WTC11 (cell line): ENCODE data around the gene LPGAT1. TPM values are rescaled to one million over a fixed set of nuclear protein-coding genes. Genes with fewer than 3 reads are reported as not detected.

Experiments used
- ATAC-seq: fragments of 200-7000 bp; cut with Tn5 transposase; 2 replicates; pipeline ENCODE4 v1.10.0; 2021; ENCODE audit warnings: mild to moderate bottlenecking, moderate library complexity
- CTCF ChIA-PET: fragments of 300-600 bp; sonication (Branson Sonifier 250); formaldehyde crosslinking; loops from one replicate; lab custom pipeline; 2021; ENCODE audit warnings: antibody characterized with exemption; lab: Charles Lee
- POLR2A ChIA-PET: fragments of 350-600 bp; sonication (Branson Sonifier 250); formaldehyde crosslinking; loops from one replicate; lab custom pipeline; 2021; ENCODE audit warnings: antibody characterized with exemption; lab: Charles Lee
- DNase-seq: peaks from one replicate; pipeline ENCODE4 v3.0.0; 2021; ENCODE audit warnings: low spot score
- H3K27ac Mint-ChIP-seq: 2 replicates; pipeline ENCODE4 v1.8.0; 2021; ENCODE audit warnings: mixed read lengths
- H3K27me3 Mint-ChIP-seq: 2 replicates; pipeline ENCODE4 v1.8.0; 2021; ENCODE audit warnings: low read depth, mild to moderate bottlenecking, moderate library complexity, mixed read lengths
- H3K36me3 Mint-ChIP-seq: 2 replicates; pipeline ENCODE4 v1.8.0; 2021; ENCODE audit warnings: mixed read lengths
- H3K4me1 Mint-ChIP-seq: 2 replicates; pipeline ENCODE4 v1.8.0; 2022; ENCODE audit warnings: mixed read lengths
- H3K4me3 Mint-ChIP-seq: 2 replicates; pipeline ENCODE4 v1.8.0; 2021; ENCODE audit warnings: mild to moderate bottlenecking, moderate library complexity, mixed read lengths
- H3K9me3 Mint-ChIP-seq: 2 replicates; pipeline ENCODE4 v1.8.0; 2021; ENCODE audit warnings: mixed read lengths
- CREM ChIP-seq: sonication (generic); formaldehyde crosslinking; IDR thresholded peaks from 2 replicates; pipeline ENCODE4 v1.8.1; 2022; ENCODE audit warnings: mild to moderate bottlenecking, missing genetic modification reagents, moderate library complexity
- EMX1 ChIP-seq: fragments of 250-450 bp; sonication (Bioruptor Pico); IDR thresholded peaks from 2 replicates; pipeline ENCODE4 v1.8.0; 2021; ENCODE audit warnings: mild to moderate bottlenecking
- ESRRA ChIP-seq: sonication (generic); formaldehyde crosslinking; IDR thresholded peaks from 2 replicates; pipeline ENCODE4 v1.8.1; 2022; ENCODE audit warnings: mild to moderate bottlenecking, missing genetic modification reagents, borderline replicate concordance
- ETV6 ChIP-seq: sonication (generic); formaldehyde crosslinking; IDR thresholded peaks from 2 replicates; pipeline ENCODE4 v1.8.1; 2022; ENCODE audit warnings: mild to moderate bottlenecking, missing genetic modification reagents
- FOXJ3 ChIP-seq: sonication (generic); formaldehyde crosslinking; IDR thresholded peaks from 2 replicates; pipeline ENCODE4 v1.9.0; 2021; ENCODE audit warnings: missing genetic modification reagents, mild to moderate bottlenecking, borderline replicate concordance
- GABPB1 ChIP-seq: sonication (generic); formaldehyde crosslinking; IDR thresholded peaks from 2 replicates; pipeline ENCODE4 v1.8.1; 2023; ENCODE audit warnings: mild to moderate bottlenecking, missing genetic modification reagents
- MYBL2 ChIP-seq: sonication (generic); formaldehyde crosslinking; IDR thresholded peaks from 2 replicates; pipeline ENCODE4 v1.8.1; 2023; ENCODE audit warnings: mild to moderate bottlenecking, moderate library complexity, missing genetic modification reagents
- NFE2L1 ChIP-seq: sonication (generic); formaldehyde crosslinking; IDR thresholded peaks from 2 replicates; pipeline ENCODE4 v1.8.1; 2023; ENCODE audit warnings: missing genetic modification reagents
- PRRX2 ChIP-seq: fragments of 250-450 bp; sonication (Bioruptor Pico); IDR thresholded peaks from 2 replicates; pipeline ENCODE4 v1.8.0; 2021; ENCODE audit warnings: mild to moderate bottlenecking
- ZNF219 ChIP-seq: sonication (generic); formaldehyde crosslinking; IDR thresholded peaks from 2 replicates; pipeline ENCODE4 v1.8.0; 2023; ENCODE audit warnings: missing genetic modification reagents, mild to moderate bottlenecking, borderline replicate concordance
- total RNA-seq: library from RNA; stranded (reverse); gene quantifications from 3 replicates; pipeline ENCODE4 v1.2.3, GENCODE V29; 2021
- TF ChIP-seq, protein P1 (sequence below): fragments of 250-450 bp; sonication (Bioruptor Pico); IDR thresholded peaks from 2 replicates; pipeline ENCODE4 v1.9.0; 2021; ENCODE audit warnings: mild to moderate bottlenecking
- TF ChIP-seq, protein P2 (sequence below): sonication (generic); formaldehyde crosslinking; IDR thresholded peaks from 2 replicates; pipeline ENCODE4 v1.8.0; 2022; ENCODE audit warnings: mild to moderate bottlenecking, missing genetic modification reagents
- TF ChIP-seq, protein P3 (sequence below): sonication (generic); formaldehyde crosslinking; IDR thresholded peaks from 2 replicates; pipeline ENCODE4 v1.8.0; 2022; ENCODE audit warnings: mild to moderate bottlenecking, missing genetic modification reagents
- TF ChIP-seq, protein P4 (sequence below): sonication (generic); formaldehyde crosslinking; IDR thresholded peaks from 2 replicates; pipeline ENCODE4 v1.8.0; 2023; ENCODE audit warnings: missing genetic modification reagents, mild to moderate bottlenecking, borderline replicate concordance
- TF ChIP-seq, protein P5 (sequence below): sonication (generic); formaldehyde crosslinking; IDR thresholded peaks from 2 replicates; pipeline ENCODE4 v1.8.1; 2023; ENCODE audit warnings: mild to moderate bottlenecking, missing genetic modification reagents, moderate library complexity
- TF ChIP-seq, protein P6 (sequence below): sonication (generic); formaldehyde crosslinking; IDR thresholded peaks from 2 replicates; pipeline ENCODE4 v1.8.0; 2022; ENCODE audit warnings: missing genetic modification reagents
- TF ChIP-seq, protein P7 (sequence below): fragments of 250-450 bp; sonication (Bioruptor Pico); conservative IDR thresholded peaks from 2 replicates; pipeline ENCODE4 v1.9.0; 2021; ENCODE audit warnings: mild to moderate bottlenecking

Gene LPGAT1
- total RNA-seq, 1 experiment from 2014 or later: 15.1 TPM

DNA sequence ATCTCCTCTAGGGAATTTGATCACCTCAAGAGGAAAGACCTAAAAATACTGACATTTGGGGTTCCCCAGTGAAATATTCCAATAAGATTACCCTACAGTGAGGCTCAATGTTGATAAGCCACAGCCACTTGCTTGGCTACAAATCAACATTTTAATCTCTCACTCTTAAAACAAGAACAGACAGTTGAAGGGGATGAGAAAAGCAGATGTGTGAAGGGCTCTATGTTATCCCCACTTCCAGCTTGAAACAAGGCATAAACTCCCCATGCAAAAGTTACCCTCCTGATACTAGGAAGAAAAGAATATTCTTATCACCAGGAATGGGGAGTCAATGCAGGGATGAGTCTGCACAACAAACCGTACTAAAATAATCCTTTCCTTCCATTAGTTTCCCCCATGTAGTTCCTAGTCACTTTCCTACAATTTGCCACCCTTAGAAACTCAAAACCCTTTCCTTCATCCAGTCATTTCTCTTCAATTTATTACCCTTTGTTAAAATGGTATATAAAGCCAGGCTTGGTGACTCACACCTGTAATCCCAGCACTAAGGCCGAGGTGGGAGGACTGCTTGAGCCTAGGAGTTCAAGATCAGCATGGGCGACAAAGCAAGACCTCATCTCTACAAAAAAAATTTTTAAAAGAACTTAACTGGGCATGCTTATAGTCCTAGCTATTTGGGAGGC is 29.5 kb downstream of the LPGAT1 start (continued):
- TF ChIP-seq, protein P1, sequence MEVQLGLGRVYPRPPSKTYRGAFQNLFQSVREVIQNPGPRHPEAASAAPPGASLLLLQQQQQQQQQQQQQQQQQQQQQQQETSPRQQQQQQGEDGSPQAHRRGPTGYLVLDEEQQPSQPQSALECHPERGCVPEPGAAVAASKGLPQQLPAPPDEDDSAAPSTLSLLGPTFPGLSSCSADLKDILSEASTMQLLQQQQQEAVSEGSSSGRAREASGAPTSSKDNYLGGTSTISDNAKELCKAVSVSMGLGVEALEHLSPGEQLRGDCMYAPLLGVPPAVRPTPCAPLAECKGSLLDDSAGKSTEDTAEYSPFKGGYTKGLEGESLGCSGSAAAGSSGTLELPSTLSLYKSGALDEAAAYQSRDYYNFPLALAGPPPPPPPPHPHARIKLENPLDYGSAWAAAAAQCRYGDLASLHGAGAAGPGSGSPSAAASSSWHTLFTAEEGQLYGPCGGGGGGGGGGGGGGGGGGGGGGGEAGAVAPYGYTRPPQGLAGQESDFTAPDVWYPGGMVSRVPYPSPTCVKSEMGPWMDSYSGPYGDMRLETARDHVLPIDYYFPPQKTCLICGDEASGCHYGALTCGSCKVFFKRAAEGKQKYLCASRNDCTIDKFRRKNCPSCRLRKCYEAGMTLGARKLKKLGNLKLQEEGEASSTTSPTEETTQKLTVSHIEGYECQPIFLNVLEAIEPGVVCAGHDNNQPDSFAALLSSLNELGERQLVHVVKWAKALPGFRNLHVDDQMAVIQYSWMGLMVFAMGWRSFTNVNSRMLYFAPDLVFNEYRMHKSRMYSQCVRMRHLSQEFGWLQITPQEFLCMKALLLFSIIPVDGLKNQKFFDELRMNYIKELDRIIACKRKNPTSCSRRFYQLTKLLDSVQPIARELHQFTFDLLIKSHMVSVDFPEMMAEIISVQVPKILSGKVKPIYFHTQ (CRISPR knock-in tag): no peak
- no peak for TF ChIP-seq ETV6 (CRISPR knock-in tag)

DNA sequence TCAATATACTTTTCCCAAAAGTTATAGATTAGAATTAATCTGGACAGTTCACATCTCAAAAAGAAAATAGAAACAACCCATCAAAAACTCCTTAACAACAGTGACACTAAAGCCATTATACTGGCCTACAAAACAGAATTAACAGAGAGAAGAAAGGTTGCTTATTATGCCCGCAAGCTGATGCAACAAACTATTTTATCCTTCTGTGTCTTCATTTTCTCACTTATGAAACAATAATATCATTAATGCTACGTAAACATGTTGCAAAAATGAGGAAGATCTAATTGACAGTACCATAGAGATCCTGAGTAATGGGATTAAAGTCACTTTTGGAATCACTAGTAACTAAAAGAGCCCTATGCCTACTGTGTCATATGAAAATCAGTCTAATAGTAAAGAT is 32.6 kb downstream of the LPGAT1 start:
- no peak overlapping the region for H3K27ac Mint-ChIP-seq
- no peak overlapping the region for H3K4me3 Mint-ChIP-seq
- peaks cover 18% of the 10 kb centered on the region for H3K9me3 Mint-ChIP-seq
- no peak for DNase-seq
- no peaks in the 10 kb centered on the region for H3K4me1 Mint-ChIP-seq
- ChIA-PET POLR2A (no interaction called here), CTCF (interaction anchor here (0.8 to 1.1 kb wide), 2 partner anchors 100 to 117 kb away, joined by 3 read pairs; no protein-coding TSS in a partner anchor)
- peaks cover 11% of the 10 kb centered on the region for H3K36me3 Mint-ChIP-seq
- no peak for ATAC-seq
- no peaks in the 10 kb centered on the region for H3K27me3 Mint-ChIP-seq
- TF ChIP-seq, protein P2, sequence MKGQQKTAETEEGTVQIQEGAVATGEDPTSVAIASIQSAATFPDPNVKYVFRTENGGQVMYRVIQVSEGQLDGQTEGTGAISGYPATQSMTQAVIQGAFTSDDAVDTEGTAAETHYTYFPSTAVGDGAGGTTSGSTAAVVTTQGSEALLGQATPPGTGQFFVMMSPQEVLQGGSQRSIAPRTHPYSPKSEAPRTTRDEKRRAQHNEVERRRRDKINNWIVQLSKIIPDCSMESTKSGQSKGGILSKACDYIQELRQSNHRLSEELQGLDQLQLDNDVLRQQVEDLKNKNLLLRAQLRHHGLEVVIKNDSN (CRISPR knock-in tag): no peak
- TF ChIP-seq CREM (CRISPR knock-in tag) (no peak), MYBL2 (CRISPR knock-in tag) (no peak), FOXJ3 (CRISPR knock-in tag) (no peak), ETV6 (CRISPR knock-in tag) (no peak), NFE2L1 (CRISPR knock-in tag) (no peak), EMX1 (CRISPR knock-in tag) (no peak), ESRRA (CRISPR knock-in tag) (no peak), GABPB1 (CRISPR knock-in tag) (no peak), PRRX2 (CRISPR knock-in tag) (no peak), ZNF219 (CRISPR knock-in tag) (no peak)
- TF ChIP-seq, protein P3, sequence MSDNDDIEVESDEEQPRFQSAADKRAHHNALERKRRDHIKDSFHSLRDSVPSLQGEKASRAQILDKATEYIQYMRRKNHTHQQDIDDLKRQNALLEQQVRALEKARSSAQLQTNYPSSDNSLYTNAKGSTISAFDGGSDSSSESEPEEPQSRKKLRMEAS (CRISPR knock-in tag): no peak
- TF ChIP-seq, protein P4, sequence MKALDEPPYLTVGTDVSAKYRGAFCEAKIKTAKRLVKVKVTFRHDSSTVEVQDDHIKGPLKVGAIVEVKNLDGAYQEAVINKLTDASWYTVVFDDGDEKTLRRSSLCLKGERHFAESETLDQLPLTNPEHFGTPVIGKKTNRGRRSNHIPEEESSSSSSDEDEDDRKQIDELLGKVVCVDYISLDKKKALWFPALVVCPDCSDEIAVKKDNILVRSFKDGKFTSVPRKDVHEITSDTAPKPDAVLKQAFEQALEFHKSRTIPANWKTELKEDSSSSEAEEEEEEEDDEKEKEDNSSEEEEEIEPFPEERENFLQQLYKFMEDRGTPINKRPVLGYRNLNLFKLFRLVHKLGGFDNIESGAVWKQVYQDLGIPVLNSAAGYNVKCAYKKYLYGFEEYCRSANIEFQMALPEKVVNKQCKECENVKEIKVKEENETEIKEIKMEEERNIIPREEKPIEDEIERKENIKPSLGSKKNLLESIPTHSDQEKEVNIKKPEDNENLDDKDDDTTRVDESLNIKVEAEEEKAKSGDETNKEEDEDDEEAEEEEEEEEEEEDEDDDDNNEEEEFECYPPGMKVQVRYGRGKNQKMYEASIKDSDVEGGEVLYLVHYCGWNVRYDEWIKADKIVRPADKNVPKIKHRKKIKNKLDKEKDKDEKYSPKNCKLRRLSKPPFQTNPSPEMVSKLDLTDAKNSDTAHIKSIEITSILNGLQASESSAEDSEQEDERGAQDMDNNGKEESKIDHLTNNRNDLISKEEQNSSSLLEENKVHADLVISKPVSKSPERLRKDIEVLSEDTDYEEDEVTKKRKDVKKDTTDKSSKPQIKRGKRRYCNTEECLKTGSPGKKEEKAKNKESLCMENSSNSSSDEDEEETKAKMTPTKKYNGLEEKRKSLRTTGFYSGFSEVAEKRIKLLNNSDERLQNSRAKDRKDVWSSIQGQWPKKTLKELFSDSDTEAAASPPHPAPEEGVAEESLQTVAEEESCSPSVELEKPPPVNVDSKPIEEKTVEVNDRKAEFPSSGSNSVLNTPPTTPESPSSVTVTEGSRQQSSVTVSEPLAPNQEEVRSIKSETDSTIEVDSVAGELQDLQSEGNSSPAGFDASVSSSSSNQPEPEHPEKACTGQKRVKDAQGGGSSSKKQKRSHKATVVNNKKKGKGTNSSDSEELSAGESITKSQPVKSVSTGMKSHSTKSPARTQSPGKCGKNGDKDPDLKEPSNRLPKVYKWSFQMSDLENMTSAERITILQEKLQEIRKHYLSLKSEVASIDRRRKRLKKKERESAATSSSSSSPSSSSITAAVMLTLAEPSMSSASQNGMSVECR (CRISPR knock-in tag): no peak
- TF ChIP-seq, protein P5, sequence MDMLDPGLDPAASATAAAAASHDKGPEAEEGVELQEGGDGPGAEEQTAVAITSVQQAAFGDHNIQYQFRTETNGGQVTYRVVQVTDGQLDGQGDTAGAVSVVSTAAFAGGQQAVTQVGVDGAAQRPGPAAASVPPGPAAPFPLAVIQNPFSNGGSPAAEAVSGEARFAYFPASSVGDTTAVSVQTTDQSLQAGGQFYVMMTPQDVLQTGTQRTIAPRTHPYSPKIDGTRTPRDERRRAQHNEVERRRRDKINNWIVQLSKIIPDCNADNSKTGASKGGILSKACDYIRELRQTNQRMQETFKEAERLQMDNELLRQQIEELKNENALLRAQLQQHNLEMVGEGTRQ (CRISPR knock-in tag): no peak
- TF ChIP-seq, protein P6, sequence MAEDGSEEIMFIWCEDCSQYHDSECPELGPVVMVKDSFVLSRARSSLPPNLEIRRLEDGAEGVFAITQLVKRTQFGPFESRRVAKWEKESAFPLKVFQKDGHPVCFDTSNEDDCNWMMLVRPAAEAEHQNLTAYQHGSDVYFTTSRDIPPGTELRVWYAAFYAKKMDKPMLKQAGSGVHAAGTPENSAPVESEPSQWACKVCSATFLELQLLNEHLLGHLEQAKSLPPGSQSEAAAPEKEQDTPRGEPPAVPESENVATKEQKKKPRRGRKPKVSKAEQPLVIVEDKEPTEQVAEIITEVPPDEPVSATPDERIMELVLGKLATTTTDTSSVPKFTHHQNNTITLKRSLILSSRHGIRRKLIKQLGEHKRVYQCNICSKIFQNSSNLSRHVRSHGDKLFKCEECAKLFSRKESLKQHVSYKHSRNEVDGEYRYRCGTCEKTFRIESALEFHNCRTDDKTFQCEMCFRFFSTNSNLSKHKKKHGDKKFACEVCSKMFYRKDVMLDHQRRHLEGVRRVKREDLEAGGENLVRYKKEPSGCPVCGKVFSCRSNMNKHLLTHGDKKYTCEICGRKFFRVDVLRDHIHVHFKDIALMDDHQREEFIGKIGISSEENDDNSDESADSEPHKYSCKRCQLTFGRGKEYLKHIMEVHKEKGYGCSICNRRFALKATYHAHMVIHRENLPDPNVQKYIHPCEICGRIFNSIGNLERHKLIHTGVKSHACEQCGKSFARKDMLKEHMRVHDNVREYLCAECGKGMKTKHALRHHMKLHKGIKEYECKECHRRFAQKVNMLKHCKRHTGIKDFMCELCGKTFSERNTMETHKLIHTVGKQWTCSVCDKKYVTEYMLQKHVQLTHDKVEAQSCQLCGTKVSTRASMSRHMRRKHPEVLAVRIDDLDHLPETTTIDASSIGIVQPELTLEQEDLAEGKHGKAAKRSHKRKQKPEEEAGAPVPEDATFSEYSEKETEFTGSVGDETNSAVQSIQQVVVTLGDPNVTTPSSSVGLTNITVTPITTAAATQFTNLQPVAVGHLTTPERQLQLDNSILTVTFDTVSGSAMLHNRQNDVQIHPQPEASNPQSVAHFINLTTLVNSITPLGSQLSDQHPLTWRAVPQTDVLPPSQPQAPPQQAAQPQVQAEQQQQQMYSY: no peak
- TF ChIP-seq, protein P7, sequence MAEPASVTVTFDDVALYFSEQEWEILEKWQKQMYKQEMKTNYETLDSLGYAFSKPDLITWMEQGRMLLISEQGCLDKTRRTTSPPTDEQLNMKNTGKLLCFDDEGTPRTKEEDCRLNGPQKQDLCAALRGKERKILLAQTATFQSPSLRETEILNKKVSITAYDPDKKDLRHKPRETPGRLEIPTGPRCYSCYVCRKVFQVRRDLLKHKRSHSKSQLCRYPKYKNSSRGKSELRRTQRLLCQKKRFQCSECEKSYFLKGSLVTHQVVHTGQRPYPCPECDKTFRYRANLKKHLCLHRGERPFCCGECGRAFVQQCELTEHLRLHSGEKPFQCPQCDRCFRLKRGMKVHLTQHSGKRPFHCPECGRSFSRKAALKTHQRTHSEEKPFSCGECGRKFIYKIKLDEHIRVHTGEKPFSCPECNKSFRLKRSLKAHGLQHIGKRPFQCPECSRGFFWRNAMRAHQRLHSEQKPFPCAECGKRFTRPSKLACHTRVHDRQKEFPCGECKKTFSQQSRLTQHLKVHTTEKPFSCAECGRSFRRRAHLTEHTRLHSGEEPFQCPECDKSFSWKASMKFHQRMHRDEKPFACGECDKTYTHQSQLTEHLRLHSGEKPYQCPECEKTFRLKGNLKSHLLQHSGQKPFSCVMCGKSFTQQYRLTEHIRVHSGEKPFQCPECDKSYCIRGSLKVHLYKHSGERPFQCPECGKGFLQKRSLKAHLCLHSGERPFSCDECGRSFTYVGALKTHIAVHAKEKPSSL: no peak
